ENCODE results near the gene IKZF3. TPM values are rescaled to one million over a fixed set of nuclear protein-coding genes. Genes with fewer than 3 reads are reported as not detected.
A peak's percentile ranks its signal among the peaks of the same experiment; 100 is the strongest.

The IKZF3 gene
- total and polyA plus RNA-seq, 10 of the 15 experiments (the other 5 are each of a cell fraction or from before 2014, with no cell fraction given): 5.5 to 98.2 (median 47.6) TPM

- TF ChIP-seq CEBPZ (IDR thresholded peaks at IDR 0.05; ENCODE audit: low read depth, low read length) (no peak), BACH1 (IDR thresholded peaks at IDR 0.05; ENCODE audit: borderline replicate concordance) (no peak), YY1 (IDR thresholded peaks at IDR 0.05; ENCODE audit: low read depth, low read length) (no peak), EZH2 (IDR thresholded peaks at IDR 0.05; ENCODE audit: borderline replicate concordance, control insufficient read depth, low read depth, low read length) (no peak), LARP7 (IDR thresholded peaks at IDR 0.05) (peak; percentile 58; the same call in 1 of the 2 replicates), ATF7 (IDR thresholded peaks at IDR 0.05; ENCODE audit: low read depth) (peak; percentile 70), IRF4 (IDR thresholded peaks at IDR 0.05; ENCODE audit: low read depth, low read length) (no peak; the same call in 1 of the 2 replicates), YBX1 (IDR thresholded peaks at IDR 0.05) (no peak), IKZF2 (IDR thresholded peaks at IDR 0.05) (peak; percentile 96 to 97), STAT1 (conservative IDR thresholded peaks at IDR 0.05) (no peak), HCFC1 (IDR thresholded peaks at IDR 0.05; ENCODE audit: low read length) (no peak), FOS (IDR thresholded peaks at IDR 0.05; ENCODE audit: borderline replicate concordance, extremely low read depth, insufficient read length) (no peak), CEBPB (IDR thresholded peaks at IDR 0.05; ENCODE audit: borderline replicate concordance in 1 of 2, low read depth in 2 of 2, low read length in 2 of 2) (no peak), NRF1 (conservative IDR thresholded peaks at IDR 0.05; ENCODE audit: low read depth, low read length) (no peak), CREB1 (IDR thresholded peaks at IDR 0.05; ENCODE audit: low read depth) (peak; percentile 76), EED (IDR thresholded peaks at IDR 0.05; ENCODE audit: low read depth) (peak; percentile 93), IRF3 (IDR thresholded peaks at IDR 0.05) (no peak), SREBF1 (IDR thresholded peaks at IDR 0.05; ENCODE audit: low read length) (no peak), JUND (IDR thresholded peaks at IDR 0.05; ENCODE audit: low read depth, low read length) (0 out of 2 replicates have a peak, but pooled peaks have one; percentile 22), ZZZ3 (IDR thresholded peaks at IDR 0.05; ENCODE audit: control insufficient read depth, insufficient read length, low read depth) (no peak)
- TF ChIP-seq, protein P1, sequence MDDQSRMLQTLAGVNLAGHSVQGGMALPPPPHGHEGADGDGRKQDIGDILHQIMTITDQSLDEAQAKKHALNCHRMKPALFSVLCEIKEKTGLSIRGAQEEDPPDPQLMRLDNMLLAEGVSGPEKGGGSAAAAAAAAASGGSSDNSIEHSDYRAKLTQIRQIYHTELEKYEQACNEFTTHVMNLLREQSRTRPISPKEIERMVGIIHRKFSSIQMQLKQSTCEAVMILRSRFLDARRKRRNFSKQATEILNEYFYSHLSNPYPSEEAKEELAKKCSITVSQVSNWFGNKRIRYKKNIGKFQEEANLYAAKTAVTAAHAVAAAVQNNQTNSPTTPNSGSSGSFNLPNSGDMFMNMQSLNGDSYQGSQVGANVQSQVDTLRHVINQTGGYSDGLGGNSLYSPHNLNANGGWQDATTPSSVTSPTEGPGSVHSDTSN (IDR thresholded peaks at IDR 0.05; ENCODE audit: insufficient replicate concordance, low read depth, low read length): no peak
- TF ChIP-seq, protein P2, sequence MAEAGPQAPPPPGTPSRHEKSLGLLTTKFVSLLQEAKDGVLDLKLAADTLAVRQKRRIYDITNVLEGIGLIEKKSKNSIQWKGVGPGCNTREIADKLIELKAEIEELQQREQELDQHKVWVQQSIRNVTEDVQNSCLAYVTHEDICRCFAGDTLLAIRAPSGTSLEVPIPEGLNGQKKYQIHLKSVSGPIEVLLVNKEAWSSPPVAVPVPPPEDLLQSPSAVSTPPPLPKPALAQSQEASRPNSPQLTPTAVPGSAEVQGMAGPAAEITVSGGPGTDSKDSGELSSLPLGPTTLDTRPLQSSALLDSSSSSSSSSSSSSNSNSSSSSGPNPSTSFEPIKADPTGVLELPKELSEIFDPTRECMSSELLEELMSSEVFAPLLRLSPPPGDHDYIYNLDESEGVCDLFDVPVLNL (IDR thresholded peaks at IDR 0.05; ENCODE audit: low read depth, low read length): no peak
- TF ChIP-seq, protein P3, sequence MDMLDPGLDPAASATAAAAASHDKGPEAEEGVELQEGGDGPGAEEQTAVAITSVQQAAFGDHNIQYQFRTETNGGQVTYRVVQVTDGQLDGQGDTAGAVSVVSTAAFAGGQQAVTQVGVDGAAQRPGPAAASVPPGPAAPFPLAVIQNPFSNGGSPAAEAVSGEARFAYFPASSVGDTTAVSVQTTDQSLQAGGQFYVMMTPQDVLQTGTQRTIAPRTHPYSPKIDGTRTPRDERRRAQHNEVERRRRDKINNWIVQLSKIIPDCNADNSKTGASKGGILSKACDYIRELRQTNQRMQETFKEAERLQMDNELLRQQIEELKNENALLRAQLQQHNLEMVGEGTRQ (IDR thresholded peaks at IDR 0.05; ENCODE audit: borderline replicate concordance, low read depth, low read length): no peak
Measured at GRCh38 chr17:39757931-39758873, 105.9 kb downstream of the IKZF3 start (continued).
